Right lobe of liver (tissue), 4 donors: ENCODE measurements around the gene IFIT1B.

Source experiments
- CTCF ChIP-seq, 4 donors: fragments of 200-600 bp in 3 of 4; fragments of 450-650 bp in 1 of 4; IDR thresholded peaks; one replicate each; pipeline versions ENCODE4 v1.5.1 to v1.8.0; 2016 to 2022; ENCODE audit warnings: antibody characterized with exemption in 4 of 4, mild to moderate bottlenecking in 2 of 4
- POLR2A ChIP-seq: fragments of 450-650 bp; IDR thresholded peaks from one replicate; pipeline ENCODE4 v1.6.1; 2017; ENCODE audit warnings: antibody characterized with exemption, mild to moderate bottlenecking
- donor health status: DM: no; HTN: no; CAD: no.
- donor health status: DM: no; HTN: no; CAD: no.
- donor health status: DM: no; HTN: yes; CAD: no.

GRCh38 chr10:89335226-89335625 is 42.6 kb upstream of the IFIT1B start:
- TF ChIP-seq POLR2A: no peak
- TF ChIP-seq CTCF (IDR thresholded peaks at IDR 0.05): no peak
